Panc1 (cell line): Measurements from ENCODE around the gene E2F8. TPM values are rescaled to one million over a fixed set of nuclear protein-coding genes. Genes with fewer than 3 reads are reported as not detected.

Experiments
- ATAC-seq: fragments of 200-7000 bp; cut with Tn5 transposase; 2 replicates; pipeline ENCODE4 v1.9.1; 2020; ENCODE audit warnings: mild to moderate bottlenecking, moderate library complexity
- BruUV-seq: library from RNA; stranded (reverse); fragments of 400-500 nt; replicated peaks from 2 replicates; lab custom pipeline; 2021; lab: Mats Ljungman, UMichigan
- CTCF ChIA-PET: fragments of 300-600 bp; sonication (Branson Sonifier 250); formaldehyde crosslinking; loops from one replicate; lab custom pipeline; 2022; ENCODE audit warnings: antibody characterized with exemption; lab: Charles Lee
- POLR2A ChIA-PET: fragments of 300-600 bp; sonication (Branson Sonifier 250); formaldehyde crosslinking; loops from one replicate; lab custom pipeline; 2022; ENCODE audit warnings: antibody characterized with exemption; lab: Charles Lee
- DNase-seq: peaks from one replicate; pipeline ENCODE4 v3.0.0-alpha.2; 2010; ENCODE audit warnings: low read depth, low spot score
- H3K27ac ChIP-seq: 2 replicates; pipeline ENCODE4 v1.5.1; 2011; ENCODE audit warnings: mild to moderate bottlenecking, low read length, inconsistent platforms
- H3K27me3 ChIP-seq: fragments of 200-500 bp; sonication (Bioruptor generic); 2 replicates; pipeline ENCODE4 v1.6.0; 2014; ENCODE audit warnings: low read length, inconsistent platforms; ENCODE audit not compliant: control insufficient read depth, insufficient read depth
- H3K36me3 ChIP-seq: fragments of 200-500 bp; sonication (Bioruptor generic); 2 replicates; pipeline ENCODE4 v1.5.1; 2014; ENCODE audit warnings: inconsistent platforms, mild to moderate bottlenecking, low read length, moderate library complexity; ENCODE audit not compliant: control insufficient read depth, insufficient read depth
- H3K4me1 ChIP-seq: 2 replicates; pipeline ENCODE4 v1.5.1; 2011; ENCODE audit warnings: inconsistent platforms, mild to moderate bottlenecking, low read length, moderate library complexity; ENCODE audit not compliant: control insufficient read depth, insufficient read depth
- H3K4me3 ChIP-seq, 2 experiments: 2 replicates each; pipeline ENCODE4 v1.5.1; 2011 to 2012; ENCODE audit warnings: low read depth in 2 of 2, low read length in 2 of 2, mild to moderate bottlenecking in 2 of 2, inconsistent platforms in 1 of 2, moderate library complexity in 1 of 2
- H3K9me3 ChIP-seq: fragments of 200-500 bp; sonication (Bioruptor generic); 2 replicates; pipeline ENCODE4 v1.5.1; 2014; ENCODE audit warnings: low read depth, mild to moderate bottlenecking, inconsistent platforms, low read length, moderate library complexity; ENCODE audit not compliant: control insufficient read depth, insufficient read depth
- POLR2AphosphoS5 ChIP-seq: IDR thresholded peaks from 2 replicates; pipeline ENCODE4 v1.6.1; 2012; ENCODE audit warnings: mild to moderate bottlenecking, low read depth, low read length, moderate library complexity
- SIN3A ChIP-seq: IDR thresholded peaks from 2 replicates; pipeline ENCODE4 v1.6.1; 2012; ENCODE audit warnings: low read depth, mild to moderate bottlenecking, low read length, moderate library complexity, borderline replicate concordance; ENCODE audit not compliant: insufficient read depth
- TCF7L2 ChIP-seq: IDR thresholded peaks from 2 replicates; pipeline ENCODE4 v1.6.1; 2011; ENCODE audit warnings: mild to moderate bottlenecking, low read depth, low read length, inconsistent platforms
- in situ Hi-C: cut with HindIII; loops from 2 replicates; pipeline ENCODE4 v1.10.0; 2016; ENCODE audit warnings: low sequenced_read_pairs, low pct_unique_long_range_greater_than_20kb
- intact Hi-C: fragments of 100-400 bp; cut with micrococcal nuclease; formaldehyde crosslinking; loops from one replicate; pipeline ENCODE4 v1.10.0; 2022; ENCODE audit not compliant: unreplicated experiment
- total RNA-seq: library from RNA; stranded (reverse); gene quantifications from one replicate; pipeline ENCODE4 v1.2.1, GENCODE V29; 2021; ENCODE audit not compliant: unreplicated experiment
- TF ChIP-seq, protein P1 (sequence below): fragments of 450-650 bp; IDR thresholded peaks from 2 replicates; pipeline ENCODE4 v1.5.1; 2017; ENCODE audit warnings: mild to moderate bottlenecking
- TF ChIP-seq, protein P2 (sequence below), 2 experiments: IDR thresholded peaks; 2 replicates each; pipeline ENCODE4 v1.6.1; 2011 to 2012; ENCODE audit warnings: low read depth in 2 of 2, control low read depth in 1 of 2, low read length in 1 of 2, mild to moderate bottlenecking in 1 of 2, moderate library complexity in 1 of 2; ENCODE audit not compliant: insufficient read depth in 1 of 2

The E2F8 gene
- total RNA-seq, 1 experiment from 2014 or later = 14.2 TPM

DNA sequence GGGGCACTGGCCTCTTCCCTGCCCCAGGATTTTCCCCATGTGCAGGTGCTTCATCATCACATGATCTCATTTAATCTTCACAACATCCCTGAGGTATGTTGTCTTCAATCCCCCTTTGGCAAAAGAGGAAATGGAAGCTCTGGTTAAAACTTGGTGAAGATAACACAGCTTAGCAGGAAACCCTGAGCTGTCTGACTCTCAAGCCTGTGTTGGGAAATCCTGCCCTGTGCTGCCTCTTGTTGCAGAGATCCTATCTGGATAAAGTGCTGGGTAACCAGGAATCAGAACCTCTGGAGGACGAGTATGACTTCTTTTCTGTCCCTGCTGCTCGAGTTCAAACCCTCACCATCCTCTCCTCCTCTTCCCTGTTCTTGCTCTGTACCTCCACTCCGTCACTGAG is 13.1 kb upstream of the E2F8 start:
- Histone ChIP-seq H3K9me3 (no peaks in the 10 kb centered on the region), H3K4me1 (no peaks in the 10 kb centered on the region), H3K27me3 (no peaks in the 10 kb centered on the region), H3K4me3 (no peak overlapping the region), H3K27ac (no peak overlapping the region), H3K36me3 (no peaks in the 10 kb centered on the region)
- ChIA-PET POLR2A (no interaction called here), CTCF (no interaction called here)
- intact Hi-C loops (no loop called here), in situ Hi-C loops (no loop called here)
- DNase-seq = no peak
- BruUV-seq = no TSS peak
- TF ChIP-seq, protein P1, sequence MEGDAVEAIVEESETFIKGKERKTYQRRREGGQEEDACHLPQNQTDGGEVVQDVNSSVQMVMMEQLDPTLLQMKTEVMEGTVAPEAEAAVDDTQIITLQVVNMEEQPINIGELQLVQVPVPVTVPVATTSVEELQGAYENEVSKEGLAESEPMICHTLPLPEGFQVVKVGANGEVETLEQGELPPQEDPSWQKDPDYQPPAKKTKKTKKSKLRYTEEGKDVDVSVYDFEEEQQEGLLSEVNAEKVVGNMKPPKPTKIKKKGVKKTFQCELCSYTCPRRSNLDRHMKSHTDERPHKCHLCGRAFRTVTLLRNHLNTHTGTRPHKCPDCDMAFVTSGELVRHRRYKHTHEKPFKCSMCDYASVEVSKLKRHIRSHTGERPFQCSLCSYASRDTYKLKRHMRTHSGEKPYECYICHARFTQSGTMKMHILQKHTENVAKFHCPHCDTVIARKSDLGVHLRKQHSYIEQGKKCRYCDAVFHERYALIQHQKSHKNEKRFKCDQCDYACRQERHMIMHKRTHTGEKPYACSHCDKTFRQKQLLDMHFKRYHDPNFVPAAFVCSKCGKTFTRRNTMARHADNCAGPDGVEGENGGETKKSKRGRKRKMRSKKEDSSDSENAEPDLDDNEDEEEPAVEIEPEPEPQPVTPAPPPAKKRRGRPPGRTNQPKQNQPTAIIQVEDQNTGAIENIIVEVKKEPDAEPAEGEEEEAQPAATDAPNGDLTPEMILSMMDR = no peak
- TF ChIP-seq, protein P2, sequence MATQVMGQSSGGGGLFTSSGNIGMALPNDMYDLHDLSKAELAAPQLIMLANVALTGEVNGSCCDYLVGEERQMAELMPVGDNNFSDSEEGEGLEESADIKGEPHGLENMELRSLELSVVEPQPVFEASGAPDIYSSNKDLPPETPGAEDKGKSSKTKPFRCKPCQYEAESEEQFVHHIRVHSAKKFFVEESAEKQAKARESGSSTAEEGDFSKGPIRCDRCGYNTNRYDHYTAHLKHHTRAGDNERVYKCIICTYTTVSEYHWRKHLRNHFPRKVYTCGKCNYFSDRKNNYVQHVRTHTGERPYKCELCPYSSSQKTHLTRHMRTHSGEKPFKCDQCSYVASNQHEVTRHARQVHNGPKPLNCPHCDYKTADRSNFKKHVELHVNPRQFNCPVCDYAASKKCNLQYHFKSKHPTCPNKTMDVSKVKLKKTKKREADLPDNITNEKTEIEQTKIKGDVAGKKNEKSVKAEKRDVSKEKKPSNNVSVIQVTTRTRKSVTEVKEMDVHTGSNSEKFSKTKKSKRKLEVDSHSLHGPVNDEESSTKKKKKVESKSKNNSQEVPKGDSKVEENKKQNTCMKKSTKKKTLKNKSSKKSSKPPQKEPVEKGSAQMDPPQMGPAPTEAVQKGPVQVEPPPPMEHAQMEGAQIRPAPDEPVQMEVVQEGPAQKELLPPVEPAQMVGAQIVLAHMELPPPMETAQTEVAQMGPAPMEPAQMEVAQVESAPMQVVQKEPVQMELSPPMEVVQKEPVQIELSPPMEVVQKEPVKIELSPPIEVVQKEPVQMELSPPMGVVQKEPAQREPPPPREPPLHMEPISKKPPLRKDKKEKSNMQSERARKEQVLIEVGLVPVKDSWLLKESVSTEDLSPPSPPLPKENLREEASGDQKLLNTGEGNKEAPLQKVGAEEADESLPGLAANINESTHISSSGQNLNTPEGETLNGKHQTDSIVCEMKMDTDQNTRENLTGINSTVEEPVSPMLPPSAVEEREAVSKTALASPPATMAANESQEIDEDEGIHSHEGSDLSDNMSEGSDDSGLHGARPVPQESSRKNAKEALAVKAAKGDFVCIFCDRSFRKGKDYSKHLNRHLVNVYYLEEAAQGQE (IDR thresholded peaks at IDR 0.05; ENCODE audit: insufficient read depth in 1 of 2, low read depth in 2 of 2, low read length in 1 of 2) = no peak
- TF ChIP-seq POLR2AphosphoS5 = no peak
- TF ChIP-seq SIN3A = no peak
- TF ChIP-seq TCF7L2 = no peak
- no peak for ATAC-seq

DNA sequence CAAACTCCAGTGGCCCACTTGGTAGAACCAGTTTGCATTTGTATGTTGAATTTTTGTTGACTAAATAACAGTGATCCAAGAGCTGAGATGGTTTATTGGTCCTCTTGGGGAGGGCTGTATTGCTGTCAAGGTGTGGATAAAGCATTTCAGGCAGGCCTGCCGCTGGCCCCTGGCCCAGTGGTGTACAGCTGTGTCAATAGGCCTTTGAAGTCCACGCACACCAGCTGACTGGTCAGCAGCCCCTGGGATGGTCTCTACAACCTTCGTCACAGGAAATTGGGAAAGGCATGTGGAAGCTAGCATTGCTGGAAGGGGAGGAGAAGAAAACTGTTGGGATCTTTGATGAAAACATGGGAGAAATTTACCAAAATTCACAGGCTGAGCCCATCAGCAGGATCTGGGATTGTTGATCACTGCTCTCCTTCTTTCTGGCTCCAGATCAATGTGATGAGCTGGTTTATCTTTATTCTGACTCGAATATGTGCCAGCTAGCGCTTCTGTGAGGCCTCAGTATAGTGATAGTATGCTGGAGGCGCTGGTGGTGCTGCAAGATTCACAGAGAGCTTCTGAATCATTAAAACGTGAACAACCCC is 12.5 kb upstream of the E2F8 start:
- H3K27me3 ChIP-seq = no peaks in the 10 kb centered on the region
- BruUV-seq = no TSS peak
- intact Hi-C loops (no loop called here), in situ Hi-C loops (no loop called here)
- no peaks in the 10 kb centered on the region for H3K9me3 ChIP-seq
- no peak for DNase-seq
- H3K4me1 ChIP-seq = no peaks in the 10 kb centered on the region
- H3K27ac ChIP-seq = no peak overlapping the region
- H3K4me3 ChIP-seq = no peak overlapping the region
- CTCF ChIA-PET = no interaction called here
- ATAC-seq = no peak
- TF ChIP-seq SIN3A (no peak), TCF7L2 (no peak), POLR2AphosphoS5 (no peak)
- TF ChIP-seq, protein P1 = no peak
- TF ChIP-seq, protein P2 (IDR thresholded peaks at IDR 0.05; ENCODE audit: insufficient read depth in 1 of 2, low read depth in 2 of 2, low read length in 1 of 2) = no peak
- POLR2A ChIA-PET = interaction anchor here (0.6 kb wide), 1 partner anchor 13 kb away, joined by 3 read pairs; no protein-coding TSS in a partner anchor
- H3K36me3 ChIP-seq = no peaks in the 10 kb centered on the region
